IMR-90 (cell line): ENCODE measurements around the gene SLC27A4. TPM values are rescaled to one million over a fixed set of nuclear protein-coding genes. Genes with fewer than 3 reads are reported as not detected.

Experiments used
- ATAC-seq: fragments of 200-7000 bp; cut with Tn5 transposase; 2 replicates; pipeline ENCODE4 v1.9.1; 2020; ENCODE audit warnings: low read depth, mild to moderate bottlenecking, moderate library complexity
- BruUV-seq: library from RNA; stranded (reverse); fragments of 400-500 nt; replicated peaks from 2 replicates; lab custom pipeline; 2021; lab: Mats Ljungman, UMichigan
- CTCF ChIA-PET: fragments of 300-600 bp; formaldehyde crosslinking; extraction: SDS; loops from one replicate; lab custom pipeline; 2021; ENCODE audit warnings: antibody characterized with exemption; lab: Yijun Ruan, JAX
- POLR2A ChIA-PET: fragments of 300-600 bp; sonication (Branson Sonifier 250); formaldehyde crosslinking; loops from one replicate; lab custom pipeline; 2022; ENCODE audit warnings: antibody characterized with exemption; ENCODE audit not compliant: unreplicated experiment; lab: Charles Lee
- DNase-seq: peaks from one replicate; pipeline ENCODE4 v3.0.0; 2013
- H2AFZ ChIP-seq: replicated peaks from 2 replicates; pipeline ENCODE3; 2013; ENCODE audit warnings: low read length, mild to moderate bottlenecking; ENCODE audit not compliant: poor library complexity
- H2AK5ac ChIP-seq: 2 replicates; pipeline ENCODE4 v1.6.1; 2013; ENCODE audit warnings: low read depth, low read length, inconsistent platforms
- H2AK9ac ChIP-seq: replicated peaks from 2 replicates; pipeline ENCODE3; 2013; ENCODE audit warnings: mild to moderate bottlenecking, low read depth, low read length, moderate library complexity; ENCODE audit not compliant: poor library complexity
- H2BK120ac ChIP-seq: 2 replicates; pipeline ENCODE4 v1.6.1; 2013; ENCODE audit warnings: low read depth, low read length, inconsistent platforms
- H2BK15ac ChIP-seq: 3 replicates; pipeline ENCODE4 v1.6.1; 2013; ENCODE audit warnings: low read depth, low read length, inconsistent platforms
- H2BK20ac ChIP-seq: 2 replicates; pipeline ENCODE4 v1.6.1; 2013; ENCODE audit warnings: low read depth, mild to moderate bottlenecking, inconsistent platforms, low read length, moderate library complexity
- H2BK5ac ChIP-seq: 2 replicates; pipeline ENCODE4 v1.6.1; 2013; ENCODE audit warnings: mild to moderate bottlenecking, low read depth, low read length, inconsistent platforms; ENCODE audit not compliant: poor library complexity, severe bottlenecking
- H3K14ac ChIP-seq: replicated peaks from 2 replicates; pipeline ENCODE4 v1.6.1; 2013; ENCODE audit warnings: low read depth, low read length, inconsistent platforms
- H3K18ac ChIP-seq: 2 replicates; pipeline ENCODE4 v1.6.1; 2013; ENCODE audit warnings: low read depth, low read length, control low read depth
- H3K23ac ChIP-seq: 2 replicates; pipeline ENCODE4 v1.6.1; 2013; ENCODE audit warnings: low read depth, low read length, inconsistent platforms
- H3K27ac ChIP-seq: 2 replicates; pipeline ENCODE4 v1.5.1; 2013; ENCODE audit warnings: mild to moderate bottlenecking, control low read depth, low read length; ENCODE audit not compliant: insufficient read depth
- H3K27me3 ChIP-seq: 2 replicates; pipeline ENCODE4 v1.6.1; 2013; ENCODE audit warnings: low read length; ENCODE audit not compliant: control insufficient read depth, insufficient read depth
- H3K36me3 ChIP-seq: 2 replicates; pipeline ENCODE4 v1.6.1; 2013; ENCODE audit warnings: low read length, mixed read lengths; ENCODE audit not compliant: control insufficient read depth, insufficient read depth
- H3K4ac ChIP-seq: 2 replicates; pipeline ENCODE4 v1.6.1; 2013; ENCODE audit warnings: low read depth, low read length, inconsistent platforms
- H3K4me1 ChIP-seq: 2 replicates; pipeline ENCODE4 v1.6.1; 2013; ENCODE audit warnings: low read length, mixed read lengths; ENCODE audit not compliant: control insufficient read depth, insufficient read depth
- H3K4me2 ChIP-seq: 2 replicates; pipeline ENCODE4 v1.6.1; 2013; ENCODE audit warnings: low read depth, mild to moderate bottlenecking, control low read depth, low read length, moderate library complexity
- H3K4me3 ChIP-seq: 2 replicates; pipeline ENCODE4 v1.5.1; 2013; ENCODE audit warnings: low read depth, mild to moderate bottlenecking, control low read depth, low read length, moderate library complexity; ENCODE audit not compliant: insufficient read depth
- H3K56ac ChIP-seq: 2 replicates; pipeline ENCODE4 v1.6.1; 2013; ENCODE audit warnings: low read length, inconsistent platforms; ENCODE audit not compliant: insufficient read depth; ENCODE audit errors: extremely low read depth
- H3K79me1 ChIP-seq, 2 experiments: 2 replicates each; pipeline ENCODE4 v1.6.1; 2013; ENCODE audit warnings: low read length in 2 of 2, inconsistent platforms in 1 of 2, low read depth in 1 of 2
- H3K9ac ChIP-seq: 2 replicates; pipeline ENCODE4 v1.6.1; 2013; ENCODE audit warnings: low read depth, low read length, control low read depth
- H3K9me1 ChIP-seq: 2 replicates; pipeline ENCODE4 v1.6.1; 2013; ENCODE audit warnings: low read length, inconsistent platforms; ENCODE audit not compliant: insufficient read depth
- H3K9me3 ChIP-seq: 2 replicates; pipeline ENCODE4 v1.6.1; 2013; ENCODE audit warnings: low read length; ENCODE audit not compliant: control insufficient read depth, insufficient read depth
- H4K20me1 ChIP-seq: 2 replicates; pipeline ENCODE4 v1.6.1; 2013; ENCODE audit warnings: low read length, inconsistent platforms; ENCODE audit not compliant: insufficient read depth
- H4K5ac ChIP-seq: 2 replicates; pipeline ENCODE4 v1.6.1; 2013; ENCODE audit warnings: mild to moderate bottlenecking, low read depth, low read length, control low read depth
- H4K8ac ChIP-seq, 2 experiments: 2 replicates each; pipeline ENCODE4 v1.6.1; 2013; ENCODE audit warnings: low read depth in 2 of 2, low read length in 2 of 2, control low read depth in 1 of 2, inconsistent platforms in 1 of 2
- H4K91ac ChIP-seq: 2 replicates; pipeline ENCODE4 v1.6.1; 2013; ENCODE audit warnings: low read depth, low read length, inconsistent platforms; ENCODE audit not compliant: insufficient read depth
- BHLHE40 ChIP-seq: fragments of 150-350 bp; IDR thresholded peaks from 2 replicates; pipeline ENCODE4 v1.6.1; 2016; ENCODE audit warnings: mild to moderate bottlenecking, low read depth, low read length
- CHD1 ChIP-seq: IDR thresholded peaks from 2 replicates; pipeline ENCODE4 v1.6.1; 2012; ENCODE audit warnings: low read depth, low read length, improper control_type of control experiment
- CTCF ChIP-seq: conservative IDR thresholded peaks from 2 replicates; pipeline ENCODE4 v1.5.1; 2012; ENCODE audit warnings: mild to moderate bottlenecking, low read depth, low read length, improper control_type of control experiment
- ELK1 ChIP-seq: fragments of 150-350 bp; IDR thresholded peaks from 2 replicates; pipeline ENCODE4 v1.6.1; 2016; ENCODE audit warnings: low read depth, mild to moderate bottlenecking, low read length, moderate library complexity, borderline replicate concordance
- MAZ ChIP-seq: IDR thresholded peaks from 2 replicates; pipeline ENCODE4 v1.6.1; 2012; ENCODE audit warnings: low read depth, mild to moderate bottlenecking, low read length, improper control_type of control experiment, moderate library complexity, borderline replicate concordance
- MXI1 ChIP-seq: IDR thresholded peaks from 2 replicates; pipeline ENCODE4 v1.6.1; 2012; ENCODE audit warnings: low read depth, mild to moderate bottlenecking, low read length, moderate library complexity, borderline replicate concordance
- NFE2L2 ChIP-seq: fragments of 150-350 bp; IDR thresholded peaks from 2 replicates; pipeline ENCODE4 v1.6.1; 2016; ENCODE audit warnings: low read depth, mild to moderate bottlenecking, low read length
- RFX5 ChIP-seq: IDR thresholded peaks from 2 replicates; pipeline ENCODE4 v1.8.0; 2012; ENCODE audit warnings: low read depth, mild to moderate bottlenecking, low read length, moderate library complexity
- USF2 ChIP-seq: fragments of 150-350 bp; IDR thresholded peaks from 2 replicates; pipeline ENCODE4 v1.6.1; 2017; ENCODE audit warnings: mild to moderate bottlenecking, antibody characterized with exemption, low read length, low read depth
- WGBS, 2 experiments: methylation state at CpG; one replicate each; pipeline versions ENCODE4 v1.1.5 to v1.1.7; 2013; ENCODE audit warnings: missing lambda C conversion rate in 2 of 2; ENCODE audit not compliant: insufficient read length in 1 of 2; ENCODE audit errors: extremely low coverage in 2 of 2; 5-methylcytosine and 5-hydroxymethylcytosine counted together
- dilution Hi-C: fragments of 300-500 bp; cut with HindIII; formaldehyde crosslinking; loops from one replicate; pipeline ENCODE4 v1.14.3; 2018; ENCODE audit warnings: low sequenced_read_pairs; ENCODE audit not compliant: unreplicated experiment
- in situ Hi-C: fragments of 300-500 bp; cut with MboI; formaldehyde crosslinking; loops from 3 replicates; pipeline ENCODE4 v1.14.3; 2019; ENCODE audit warnings: low sequenced_read_pairs, inconsistent platforms, mixed read lengths
- intact Hi-C: fragments of 100-400 bp; cut with micrococcal nuclease; formaldehyde crosslinking; loops from 2 replicates; pipeline ENCODE4 v1.10.0; 2022
- polyA plus RNA-seq, 3 experiments: library from polyadenylated mRNA; depleted of rRNA; stranded (reverse); fragments of >200 nt; gene quantifications; 2 replicates each; pipeline ENCODE4 v1.2.3, GENCODE V29; 2012; ENCODE audit warnings: low replicate concordance in 1 of 3
- total RNA-seq: library from RNA; depleted of rRNA; stranded (reverse); fragments of >200 nt; gene quantifications from 2 replicates; pipeline ENCODE4 v1.2.3, GENCODE V29; 2012

SLC27A4 gene
- total and polyA plus RNA-seq, 2 of the 4 experiments (the other 2 are of a cell fraction) = 9.7 to 13.7 TPM

GRCh38 chr9:128294142-128294541, 46.2 kb upstream of the SLC27A4 start:
- Histone ChIP-seq H2BK120ac (no peak overlapping the region), H2AFZ (no peak overlapping the region), H3K9ac (no peak overlapping the region), H3K14ac (no peak overlapping the region), H3K56ac (no peak overlapping the region), H4K8ac (no peak overlapping the region), H3K23ac (no peak overlapping the region), H4K5ac (no peak overlapping the region), H2AK5ac (0 out of 2 replicates have a peak overlapping the region, but pooled peaks have one; percentile 45), H3K4me3 (no peak overlapping the region), H3K4me2 (no peak overlapping the region), H2BK5ac (no peak overlapping the region), H3K4me1 (peaks cover 5% of the 10 kb centered on the region), H3K36me3 (peaks cover 2% of the 10 kb centered on the region; the same call in 1 of the 2 replicates), H3K9me3 (no peaks in the 10 kb centered on the region), H4K91ac (no peak overlapping the region), H3K27me3 (no peaks in the 10 kb centered on the region), H2BK20ac (no peak overlapping the region), H3K9me1 (peaks cover 8% of the 10 kb centered on the region; the same call in 1 of the 2 replicates), H3K27ac (no peak overlapping the region), H2BK15ac (no peak overlapping the region), H3K18ac (no peak overlapping the region), H2AK9ac (no peak overlapping the region), H3K79me1 (peaks cover 0 to 5% of the 10 kb centered on the region in 2 experiments; a peak in 1 of 4 replicates), H4K20me1 (no peaks in the 10 kb centered on the region), H3K4ac (no peak overlapping the region)
- DNase-seq = no peak
- intact Hi-C loops = loop anchor here (2.0 kb wide), 2 partner anchors 29 to 119 kb away; partner anchors contain the start of genes COQ4 and TRUB2
- no peak for ATAC-seq
- ChIA-PET CTCF (no interaction called here), POLR2A (no interaction called here)
- WGBS, 2 experiments = 60% methylated on average over 1 of the region's 4 CpGs; no CpG with 5 or more reads in 1 of the 2 experiments
- in situ Hi-C loops = loop anchor here (10.0 kb wide), 1 partner anchor 261 kb away; the partner anchor contains the start of gene SPTAN1
- no peak for TF ChIP-seq NFE2L2
- TF ChIP-seq CHD1 = no peak
- no peak for TF ChIP-seq USF2
- TF ChIP-seq MAZ = no peak
- TF ChIP-seq BHLHE40 = no peak
- no peak for TF ChIP-seq RFX5
- TF ChIP-seq CTCF = no peak
- TF ChIP-seq MXI1 = no peak
- TF ChIP-seq ELK1 = no peak
- BruUV-seq = no TSS peak
- dilution Hi-C loops = no loop called here
